ENCODE results near the gene MUCL3. TPM values are rescaled to one million over a fixed set of nuclear protein-coding genes. Genes with fewer than 3 reads are reported as not detected.
A peak's percentile ranks its signal among the peaks of the same experiment; 100 is the strongest.
"Not testable (repeated sequence)": the region's sequence is repeated elsewhere in the genome, so short reads cannot be mapped to it uniquely, and the experiment has no call there.

Gene MUCL3
- total and polyA plus RNA-seq, 8 donors = 0.04 to 5.6 (median 0.64) TPM; not detected in 4

- peak in 3 of 4 donors; percentile 41 to 63 (median 62) for ATAC-seq
- intact Hi-C loops (cut with DNase I) = loop anchor here in 2 of 3 donors (5.0 to 10.0 kb wide), 3 partner anchors 81 to 167 kb away; no protein-coding TSS in a partner anchor
- H3K27me3 ChIP-seq = no peaks in the 10 kb centered on the region
- peak in 3 of 4 donors; percentile 34 to 44 (median 36) for TF ChIP-seq CTCF (IDR thresholded peaks at IDR 0.05)
- peak overlapping the region in 1 of 4 donors; percentile 53 for H3K4me3 ChIP-seq
- peaks cover 0 to 17% (median 12%) of the 10 kb centered on the region in 3 donors for H3K4me1 ChIP-seq
- H3K27ac ChIP-seq = peak overlapping the region in 2 of 4 donors; percentile 85 to 94
- DNase-seq = peak in 2 of 6 donors; percentile 40 to 44
- 17 to 20% methylated on average over 5 of the region's 5 CpGs for WGBS, 2 donors
- no peak for FAIRE-seq
- no peaks in the 10 kb centered on the region for H3K9me3 ChIP-seq
- peaks cover 0 to 35% (median 10%) of the 10 kb centered on the region in 3 donors for H3K36me3 ChIP-seq
These were observed 25.2 kb upstream of the MUCL3 start for GRCh38 chr6:30915591-30915946.

GRCh38 chr6:30917041-30917440, 23.7 kb upstream of the MUCL3 start:
- 87 to 91% methylated on average over 7 of the region's 7 CpGs for WGBS, 2 donors
- no peak for ATAC-seq
- no peak for DNase-seq
- intact Hi-C loops (cut with DNase I) = loop anchor here in 2 of 3 donors (5.0 to 10.0 kb wide), 3 partner anchors 82 to 165 kb away; no protein-coding TSS in a partner anchor
- Histone ChIP-seq H3K4me3 (no peak overlapping the region), H3K9me3 (no peaks in the 10 kb centered on the region), H3K27me3 (no peaks in the 10 kb centered on the region), H3K36me3 (peaks cover 0 to 45% (median 5%) of the 10 kb centered on the region in 3 donors), H3K27ac (no peak overlapping the region), H3K4me1 (peaks cover 0 to 17% (median 12%) of the 10 kb centered on the region in 3 donors)
- no peak for TF ChIP-seq CTCF (IDR thresholded peaks at IDR 0.05)
- no peak for FAIRE-seq

- H3K27me3 ChIP-seq = no peaks in the 10 kb centered on the region
- H3K27ac ChIP-seq = no peak overlapping the region
- 82 to 88% methylated on average over 8 of the region's 8 CpGs for WGBS, 2 donors
- ATAC-seq = no peak
- no peak for DNase-seq
- FAIRE-seq = no peak
- no peak overlapping the region for H3K4me3 ChIP-seq
- peaks cover 0 to 17% (median 12%) of the 10 kb centered on the region in 3 donors for H3K4me1 ChIP-seq
- no peak for TF ChIP-seq CTCF (IDR thresholded peaks at IDR 0.05)
- H3K9me3 ChIP-seq = no peaks in the 10 kb centered on the region
- H3K36me3 ChIP-seq = peaks cover 0 to 49% (median 5%) of the 10 kb centered on the region in 3 donors
- intact Hi-C loops (cut with DNase I) = loop anchor here in 2 of 3 donors (5.0 to 10.0 kb wide), 3 partner anchors 83 to 165 kb away; no protein-coding TSS in a partner anchor
These were observed 23.3 kb upstream of the MUCL3 start for GRCh38 chr6:30917487-30917886.

GRCh38 chr6:30918670-30919069, 22.1 kb upstream of the MUCL3 start:
- intact Hi-C loops (cut with DNase I) = loop anchor here in 2 of 3 donors (5.0 to 10.0 kb wide), 3 partner anchors 84 to 164 kb away; no protein-coding TSS in a partner anchor
- no peaks in the 10 kb centered on the region for H3K27me3 ChIP-seq
- no peak overlapping the region for H3K4me3 ChIP-seq
- DNase-seq (no peak), FAIRE-seq (no peak), ATAC-seq (no peak)
- WGBS, 2 donors = 88 to 97% methylated on average over 8 of the region's 8 CpGs
- H3K9me3 ChIP-seq = no peaks in the 10 kb centered on the region
- peaks cover 0 to 61% (median 5%) of the 10 kb centered on the region in 3 donors for H3K36me3 ChIP-seq
- TF ChIP-seq CTCF (IDR thresholded peaks at IDR 0.05) = no peak
- peaks cover 0 to 10% (median 7%) of the 10 kb centered on the region in 3 donors for H3K4me1 ChIP-seq
- no peak overlapping the region for H3K27ac ChIP-seq

- no peak overlapping the region for H3K27ac ChIP-seq
- intact Hi-C loops (cut with DNase I) = loop anchor here (10.0 kb wide), 3 partner anchors 112 to 162 kb away; no protein-coding TSS in a partner anchor
- H3K4me1 ChIP-seq = no peaks in the 10 kb centered on the region
- no peak for TF ChIP-seq CTCF (IDR thresholded peaks at IDR 0.05)
- ATAC-seq = no peak
- no peaks in the 10 kb centered on the region for H3K9me3 ChIP-seq
- peaks cover 0 to 72% (median 5%) of the 10 kb centered on the region in 3 donors for H3K36me3 ChIP-seq
- no peak overlapping the region for H3K4me3 ChIP-seq
- no peaks in the 10 kb centered on the region for H3K27me3 ChIP-seq
- WGBS, 2 donors = 89 to 97% methylated on average over 7 of the region's 7 CpGs
- FAIRE-seq = no peak
- no peak for DNase-seq
These were observed 18.3 kb upstream of the MUCL3 start for GRCh38 chr6:30922447-30922852.

GRCh38 chr6:30924040-30924627, 16.6 kb upstream of the MUCL3 start:
- H3K36me3 ChIP-seq = peaks cover 0 to 58% (median under 1%) of the 10 kb centered on the region in 3 donors
- H3K4me3 ChIP-seq, H3K27me3 ChIP-seq, DNase-seq, H3K9me3 ChIP-seq, ATAC-seq, H3K27ac ChIP-seq, H3K4me1 ChIP-seq, FAIRE-seq: not testable (repeated sequence)
- intact Hi-C loops (cut with DNase I) = loop anchor here (10.0 kb wide), 3 partner anchors 111 to 161 kb away; no protein-coding TSS in a partner anchor
- 88 to 93% methylated on average over 6 to 9 of the region's 9 CpGs for whole genome bisulfite sequencing, 2 donors
